ENCODE measurements around the gene RIN1.

GRCh38 chr11:66329165-66329673, 7.0 kb downstream of the RIN1 start:
- TF ChIP-seq SIN3A (IDR thresholded peaks at IDR 0.05; ENCODE audit: borderline replicate concordance, insufficient read depth, low read length): no peak
- TF ChIP-seq REST (IDR thresholded peaks at IDR 0.05; ENCODE audit: insufficient read depth in 1 of 2, low read depth in 2 of 2, low read length in 2 of 2): no peak
- TF ChIP-seq TAF1 (IDR thresholded peaks at IDR 0.05; ENCODE audit: borderline replicate concordance, insufficient read depth, low read length): no peak
- no peak for TF ChIP-seq POLR2AphosphoS5 (IDR thresholded peaks at IDR 0.05; ENCODE audit: low read depth, low read length)
